Hepatocyte (in vitro differentiated cells): ENCODE measurements around the gene FGF21. TPM values are rescaled to one million over a fixed set of nuclear protein-coding genes. Genes with fewer than 3 reads are reported as not detected.

Experiments used
- DNase-seq: peaks from one replicate; pipeline ENCODE4 v3.0.0-alpha.2; 2016; ENCODE audit warnings: low spot score
- H2AFZ ChIP-seq: fragments of 200-600 bp; sonication (generic); 2 replicates; pipeline ENCODE4 v1.6.0; 2016; ENCODE audit warnings: antibody characterized with exemption, mild to moderate bottlenecking
- H3K27ac ChIP-seq: fragments of 200-600 bp; sonication (generic); 2 replicates; pipeline ENCODE4 v1.5.1; 2016; ENCODE audit warnings: mild to moderate bottlenecking
- H3K27me3 ChIP-seq: fragments of 200-600 bp; sonication (generic); 2 replicates; pipeline ENCODE4 v1.6.1; 2016
- H3K36me3 ChIP-seq: fragments of 200-600 bp; sonication (generic); replicated peaks from 2 replicates; pipeline ENCODE4 v1.5.1; 2016; ENCODE audit warnings: low read depth; ENCODE audit not compliant: insufficient read depth
- H3K4me1 ChIP-seq: fragments of 200-600 bp; sonication (generic); 2 replicates; pipeline ENCODE4 v1.5.1; 2016; ENCODE audit warnings: mild to moderate bottlenecking, moderate library complexity; ENCODE audit not compliant: insufficient read depth
- H3K4me2 ChIP-seq: fragments of 200-600 bp; sonication (generic); 2 replicates; pipeline ENCODE4 v1.6.0; 2016
- H3K4me3 ChIP-seq: fragments of 200-600 bp; sonication (generic); 2 replicates; pipeline ENCODE4 v1.5.1; 2016; ENCODE audit warnings: mild to moderate bottlenecking
- H3K79me2 ChIP-seq: fragments of 200-600 bp; sonication (generic); 2 replicates; pipeline ENCODE4 v1.6.0; 2017; ENCODE audit warnings: mild to moderate bottlenecking
- H3K9me2 ChIP-seq: fragments of 200-600 bp; sonication (generic); replicated peaks from 2 replicates; pipeline ENCODE4 v1.6.0; 2017; ENCODE audit warnings: mild to moderate bottlenecking; ENCODE audit not compliant: insufficient read depth
- H3K9me3 ChIP-seq: fragments of 200-600 bp; sonication (generic); 2 replicates; pipeline ENCODE4 v1.5.1; 2016; ENCODE audit warnings: low read depth, mild to moderate bottlenecking
- H4K20me1 ChIP-seq: fragments of 200-600 bp; sonication (generic); 2 replicates; pipeline ENCODE4 v1.6.0; 2016; ENCODE audit warnings: mild to moderate bottlenecking; ENCODE audit not compliant: insufficient read depth, poor library complexity, severe bottlenecking
- EZH2 ChIP-seq: fragments of 200-600 bp; sonication (generic); IDR thresholded peaks from 2 replicates; pipeline ENCODE4 v1.6.1; 2016; ENCODE audit warnings: antibody characterized with exemption, mild to moderate bottlenecking, borderline replicate concordance
- EZH2phosphoT487 ChIP-seq: fragments of 200-600 bp; sonication (generic); IDR thresholded peaks from one replicate; pipeline ENCODE4 v1.6.1; 2018; ENCODE audit warnings: antibody characterized with exemption, mild to moderate bottlenecking, low read depth, moderate library complexity; ENCODE audit not compliant: unreplicated experiment, severe bottlenecking
- WGBS: methylation state at CpG from one replicate; pipeline ENCODE4 v1.1.6; 2016; ENCODE audit warnings: low lambda C conversion rate; ENCODE audit errors: missing lambda C conversion rate; 5-methylcytosine and 5-hydroxymethylcytosine counted together
- polyA plus RNA-seq: library from polyadenylated mRNA; unstranded; fragments of >200 nt; fragmentation: Nextera tagmentation; extraction: Ambion mirVana; gene quantifications from 2 replicates; pipeline ENCODE4 v1.2.1, GENCODE V29; 2016
- total RNA-seq: library from RNA; depleted of rRNA; stranded (reverse); fragments of >200 nt; gene quantifications from 2 replicates; pipeline ENCODE4 v1.2.3, GENCODE V29; 2014
- TF ChIP-seq, protein P1 (sequence below): fragments of 200-600 bp; sonication (generic); IDR thresholded peaks from 2 replicates; pipeline ENCODE4 v1.5.1; 2016; ENCODE audit warnings: antibody characterized with exemption, mild to moderate bottlenecking; ENCODE audit not compliant: poor library complexity

The FGF21 gene
- total and polyA plus RNA-seq, 2 experiments from 2014 or later: not detected

GRCh38 chr19:48750771-48751504, 4.4 kb upstream of the FGF21 start:
- Histone ChIP-seq H3K27me3 (peaks cover 11% of the 10 kb centered on the region), H3K36me3 (no peaks in the 10 kb centered on the region), H4K20me1 (no peaks in the 10 kb centered on the region), H3K9me3 (no peaks in the 10 kb centered on the region), H3K27ac (no peak overlapping the region), H3K4me3 (no peak overlapping the region), H3K4me2 (no peak overlapping the region), H3K9me2 (no peaks in the 10 kb centered on the region), H2AFZ (no peak overlapping the region), H3K79me2 (no peaks in the 10 kb centered on the region), H3K4me1 (peaks cover 7% of the 10 kb centered on the region)
- TF ChIP-seq EZH2 (no peak), EZH2phosphoT487 (no peak)
- TF ChIP-seq, protein P1, sequence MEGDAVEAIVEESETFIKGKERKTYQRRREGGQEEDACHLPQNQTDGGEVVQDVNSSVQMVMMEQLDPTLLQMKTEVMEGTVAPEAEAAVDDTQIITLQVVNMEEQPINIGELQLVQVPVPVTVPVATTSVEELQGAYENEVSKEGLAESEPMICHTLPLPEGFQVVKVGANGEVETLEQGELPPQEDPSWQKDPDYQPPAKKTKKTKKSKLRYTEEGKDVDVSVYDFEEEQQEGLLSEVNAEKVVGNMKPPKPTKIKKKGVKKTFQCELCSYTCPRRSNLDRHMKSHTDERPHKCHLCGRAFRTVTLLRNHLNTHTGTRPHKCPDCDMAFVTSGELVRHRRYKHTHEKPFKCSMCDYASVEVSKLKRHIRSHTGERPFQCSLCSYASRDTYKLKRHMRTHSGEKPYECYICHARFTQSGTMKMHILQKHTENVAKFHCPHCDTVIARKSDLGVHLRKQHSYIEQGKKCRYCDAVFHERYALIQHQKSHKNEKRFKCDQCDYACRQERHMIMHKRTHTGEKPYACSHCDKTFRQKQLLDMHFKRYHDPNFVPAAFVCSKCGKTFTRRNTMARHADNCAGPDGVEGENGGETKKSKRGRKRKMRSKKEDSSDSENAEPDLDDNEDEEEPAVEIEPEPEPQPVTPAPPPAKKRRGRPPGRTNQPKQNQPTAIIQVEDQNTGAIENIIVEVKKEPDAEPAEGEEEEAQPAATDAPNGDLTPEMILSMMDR: no peak
- DNase-seq: no peak
- 95% methylated on average over 29 of the region's 29 CpGs for WGBS

DNA sequence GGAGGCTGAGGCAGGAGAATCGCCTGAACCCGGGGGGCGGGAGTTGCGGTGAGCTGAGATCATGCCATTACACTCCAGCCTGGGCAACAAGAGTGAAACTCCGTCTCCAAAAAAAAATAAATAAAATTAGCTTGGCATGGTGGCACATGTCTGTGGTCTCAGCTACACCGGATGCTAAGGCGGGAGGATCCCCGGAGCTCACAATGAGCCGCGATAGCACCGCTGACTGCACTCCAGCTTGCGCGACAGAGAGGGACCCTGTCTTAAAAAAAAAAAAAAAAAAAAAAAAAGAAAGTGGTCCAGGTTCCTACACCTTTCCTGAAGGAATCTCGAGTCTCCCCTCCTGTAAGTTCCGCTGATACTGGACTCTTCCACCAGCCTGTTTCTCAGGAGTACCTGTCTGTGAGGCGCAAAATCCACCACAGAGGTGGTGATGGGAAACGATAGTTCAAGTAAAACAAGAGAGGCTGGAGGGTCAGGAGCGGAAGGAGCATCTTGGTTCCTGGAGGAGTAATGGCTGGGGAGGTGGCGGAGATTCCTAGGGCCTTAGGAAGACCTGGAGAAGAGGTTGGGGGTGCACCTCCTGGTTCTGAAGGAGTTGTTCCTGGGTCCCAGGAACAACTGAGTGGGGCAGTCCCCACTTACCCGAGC, 3.4 kb upstream of the FGF21 start:
- no peaks in the 10 kb centered on the region for H3K9me3 ChIP-seq
- no peaks in the 10 kb centered on the region for H3K9me2 ChIP-seq
- H3K4me3 ChIP-seq: peak overlapping the region; percentile 28
- no peak for DNase-seq
- peak overlapping the region; percentile 39 for H3K27ac ChIP-seq
- peak overlapping the region; percentile 87 for H3K4me2 ChIP-seq
- no peaks in the 10 kb centered on the region for H3K36me3 ChIP-seq
- TF ChIP-seq, protein P1: no peak
- TF ChIP-seq EZH2 (no peak), EZH2phosphoT487 (no peak)
- peaks cover 11% of the 10 kb centered on the region for H3K27me3 ChIP-seq
- WGBS: 23% methylated on average over 20 of the region's 20 CpGs
- H3K4me1 ChIP-seq: peaks cover 7% of the 10 kb centered on the region
- H3K79me2 ChIP-seq: no peaks in the 10 kb centered on the region
- peak overlapping the region; percentile 49 for H2AFZ ChIP-seq
- H4K20me1 ChIP-seq: no peaks in the 10 kb centered on the region

DNA sequence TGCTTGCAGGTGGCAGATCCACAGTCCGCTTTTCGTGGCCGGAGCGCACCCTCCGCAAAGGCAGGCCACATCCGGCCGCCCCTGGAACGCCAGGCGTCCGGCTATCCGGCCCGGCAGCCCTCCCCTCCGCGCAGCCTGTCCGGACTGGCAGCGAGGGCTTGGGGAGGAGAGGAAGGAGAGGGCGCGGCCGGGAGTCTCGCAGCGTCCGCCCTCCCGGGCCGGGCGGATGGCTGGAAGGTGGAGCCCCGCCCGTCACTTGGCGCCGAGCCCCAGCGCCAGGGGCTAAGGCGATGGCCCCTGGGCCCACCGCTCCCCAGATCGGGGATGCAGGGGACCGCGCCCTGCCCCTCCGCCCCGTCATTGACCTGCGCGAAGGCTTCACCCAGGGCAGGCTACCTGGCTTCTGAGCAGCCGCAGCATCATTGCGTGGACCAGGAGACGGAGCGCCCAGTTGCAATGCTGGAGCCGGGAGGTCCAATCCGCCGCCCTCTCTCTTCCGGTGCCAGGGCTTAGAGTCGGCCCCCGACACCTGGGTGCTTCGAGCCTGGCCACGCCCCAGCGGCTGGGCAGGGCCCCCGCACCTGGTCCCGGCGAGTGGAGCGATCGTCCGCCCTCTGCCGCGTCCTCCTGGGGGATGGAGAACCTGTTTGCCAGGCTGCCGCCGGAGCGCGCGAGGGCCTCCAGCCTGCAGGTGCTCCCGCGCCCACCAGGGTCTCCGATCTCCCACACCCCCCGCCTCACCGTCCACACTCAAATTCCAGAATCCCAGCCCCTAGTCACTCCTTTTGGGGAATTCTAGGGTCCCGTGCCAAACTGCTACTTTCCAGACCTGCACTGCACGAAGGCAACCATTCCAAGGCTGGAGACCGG, 2.6 kb upstream of the FGF21 start, which contains the start of gene FUT1:
Gene FUT1, minus strand, starts transcription at position 146 of the 870 bp plus-strand sequence. CDS start 1,360 bp downstream, outside the sequence.
- H3K36me3 ChIP-seq: no peaks in the 10 kb centered on the region
- peaks cover 7% of the 10 kb centered on the region for H3K4me1 ChIP-seq
- TF ChIP-seq, protein P1: no peak
- TF ChIP-seq EZH2phosphoT487: no peak
- no peak for TF ChIP-seq EZH2
- 3% methylated on average over 63 of the region's 73 CpGs for WGBS
- peak within 1 kb of the TSS; percentile 67 for H3K27ac ChIP-seq
- no peaks in the 10 kb centered on the region for H3K9me3 ChIP-seq
- H3K27me3 ChIP-seq: peaks cover 11% of the 10 kb centered on the region
- H4K20me1 ChIP-seq: no peaks in the 10 kb centered on the region
- no peaks in the 10 kb centered on the region for H3K79me2 ChIP-seq
- H2AFZ ChIP-seq: peak within 1 kb of the TSS; percentile 52
- H3K9me2 ChIP-seq: no peaks in the 10 kb centered on the region
- H3K4me2 ChIP-seq: peak within 1 kb of the TSS; percentile 87
- DNase-seq: peak; percentile 92
- H3K4me3 ChIP-seq: peak within 1 kb of the TSS; percentile 28
